ENCODE measurements around the gene ALMS1. TPM values are rescaled to one million over a fixed set of nuclear protein-coding genes. Genes with fewer than 3 reads are reported as not detected.
A peak's percentile ranks its signal among the peaks of the same experiment; 100 is the strongest.
"Not testable (repeated sequence)": the region's sequence is repeated elsewhere in the genome, so short reads cannot be mapped to it uniquely, and the experiment has no call there.

Gene ALMS1
- polyA plus RNA-seq, 2 of the 4 experiments (the other 2 are of a cell fraction), result 5.2 to 13.5 TPM

- CTCF ChIA-PET, result interaction anchor here (1.1 to 1.8 kb wide), 4 partner anchors 11 to 75 kb away, joined by 3 to 4 read pairs (median 3); no protein-coding TSS in a partner anchor
- ATAC-seq; H3K4me3 ChIP-seq; H3K4me1 ChIP-seq; H3K9me3 ChIP-seq; FAIRE-seq; H3K27ac ChIP-seq; H3K4me2 ChIP-seq; POLR2A ChIA-PET; DNase-seq (ENCODE audit: low read depth in 1 of 2, low spot score in 1 of 2): not testable (repeated sequence)
- WGBS (ENCODE audit: missing lambda C conversion rate), result 33% methylated on average over 3 of the region's 3 CpGs
Measured at GRCh38 chr2:73344747-73345146, 40.9 kb upstream of the ALMS1 start.

- no peak for ATAC-seq
- Histone ChIP-seq H3K4me3 (no peak overlapping the region), H3K9me3 (no peaks in the 10 kb centered on the region), H3K4me1 (no peaks in the 10 kb centered on the region), H3K27ac (no peak overlapping the region), H3K4me2 (no peak overlapping the region)
- ChIA-PET POLR2A (no interaction called here), CTCF (interaction anchor here (0.6 to 1.2 kb wide), 3 partner anchors 10 to 81 kb away, joined by 3 read pairs; no protein-coding TSS in a partner anchor)
- 1% methylated on average over 4 of the region's 4 CpGs for WGBS (ENCODE audit: missing lambda C conversion rate)
- no peak for DNase-seq (ENCODE audit: low read depth in 1 of 2, low spot score in 1 of 2)
- FAIRE-seq, result no peak
- TF ChIP-seq BCL3 (IDR thresholded peaks at IDR 0.05), result no peak
- no peak for TF ChIP-seq NR3C1 (IDR thresholded peaks at IDR 0.05)
- TF ChIP-seq FOSB (CRISPR knock-in tag; IDR thresholded peaks at IDR 0.05), result no peak
- no peak for TF ChIP-seq MAFK (IDR thresholded peaks at IDR 0.05; ENCODE audit: partially characterized antibody)
- no peak for TF ChIP-seq CTCF (IDR thresholded peaks at IDR 0.05)
- no peak for TF ChIP-seq PHF8 (IDR thresholded peaks at IDR 0.05; ENCODE audit: borderline replicate concordance, low read depth)
- TF ChIP-seq ZNF302 (CRISPR knock-in tag; IDR thresholded peaks at IDR 0.05), result no peak
- TF ChIP-seq CBX2 (IDR thresholded peaks at IDR 0.05; ENCODE audit: borderline replicate concordance, low read depth), result no peak
- no peak for TF ChIP-seq ZC3H11A (IDR thresholded peaks at IDR 0.05)
- TF ChIP-seq MAX (IDR thresholded peaks at IDR 0.05), result no peak
- TF ChIP-seq ESRRA (IDR thresholded peaks at IDR 0.05; ENCODE audit: borderline replicate concordance, low read length), result no peak
Measured at GRCh38 chr2:73350035-73350691, 35.5 kb upstream of the ALMS1 start.

DNA sequence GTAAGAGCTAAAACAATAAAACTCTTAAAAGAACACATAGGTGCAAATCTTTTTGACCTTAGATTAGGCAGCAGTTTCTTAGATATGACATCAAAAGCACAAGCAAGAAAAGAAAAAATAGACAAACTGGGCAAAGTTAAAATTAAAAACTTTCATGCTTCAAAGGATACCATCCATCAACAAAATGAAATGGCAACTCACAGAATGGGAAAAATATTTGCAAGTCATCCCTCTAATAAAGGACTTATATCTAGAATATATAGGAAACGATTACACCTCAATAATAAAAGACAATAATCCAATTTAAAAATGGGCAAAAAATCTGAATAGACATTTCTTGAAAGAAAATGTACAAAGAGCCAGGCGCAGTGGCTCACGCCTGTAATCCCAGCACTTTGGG, 29.5 kb upstream of the ALMS1 start:
- FAIRE-seq, result no peak
- Histone ChIP-seq H3K4me1 (no peaks in the 10 kb centered on the region), H3K9me3 (no peaks in the 10 kb centered on the region), H3K4me3 (no peak overlapping the region), H3K4me2 (no peak overlapping the region), H3K27ac (no peak overlapping the region)
- ChIA-PET CTCF (no interaction called here), POLR2A (no interaction called here)
- no peak for DNase-seq (ENCODE audit: low read depth in 1 of 2, low spot score in 1 of 2)
- ATAC-seq, result no peak
- TF ChIP-seq RNF2 (IDR thresholded peaks at IDR 0.05; ENCODE audit: borderline replicate concordance, low read depth) (no peak), NPAS2 (CRISPR knock-in tag; IDR thresholded peaks at IDR 0.05; ENCODE audit: borderline replicate concordance) (no peak), NFE2L2 (conservative IDR thresholded peaks at IDR 0.05; ENCODE audit: low read length) (peak; percentile 76), ATOH8 (CRISPR knock-in tag; IDR thresholded peaks at IDR 0.05; ENCODE audit: low read depth) (no peak), MAFK (IDR thresholded peaks at IDR 0.05; ENCODE audit: partially characterized antibody) (peak; percentile 26), MAZ (IDR thresholded peaks at IDR 0.05; ENCODE audit: borderline replicate concordance, low read depth, low read length) (no peak)
- TF ChIP-seq, protein P1, sequence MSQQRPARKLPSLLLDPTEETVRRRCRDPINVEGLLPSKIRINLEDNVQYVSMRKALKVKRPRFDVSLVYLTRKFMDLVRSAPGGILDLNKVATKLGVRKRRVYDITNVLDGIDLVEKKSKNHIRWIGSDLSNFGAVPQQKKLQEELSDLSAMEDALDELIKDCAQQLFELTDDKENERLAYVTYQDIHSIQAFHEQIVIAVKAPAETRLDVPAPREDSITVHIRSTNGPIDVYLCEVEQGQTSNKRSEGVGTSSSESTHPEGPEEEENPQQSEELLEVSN (IDR thresholded peaks at IDR 0.05; ENCODE audit: borderline replicate concordance, low read depth), result no peak
- WGBS (ENCODE audit: missing lambda C conversion rate), result 55% methylated on average over 3 of the region's 3 CpGs
